GM21717 (cell line): ENCODE data around the gene EPB41L1.

Experiments
- ATAC-seq: cut with Tn5 transposase; IDR thresholded peaks from one replicate; pipeline ENCODE4 v1.9.1; 2021; ENCODE audit warnings: mild to moderate bottlenecking, moderate library complexity; ENCODE audit not compliant: unreplicated experiment

Gene EPB41L1

GRCh38 chr20:36154700-36155628, at the start of gene EPB41L1:
EPB41L1 (plus strand) TSS chr20:36154740; CDS start chr20:36173778, 19,038 bp downstream.
- ATAC-seq, result no peak

- ATAC-seq, result no peak
Measured at GRCh38 chr20:36104856-36105255, 49.7 kb upstream of the EPB41L1 start.

GRCh38 chr20:36105711-36106226, 48.8 kb upstream of the EPB41L1 start:
- ATAC-seq, result no peak

GRCh38 chr20:36106606-36107005, 47.9 kb upstream of the EPB41L1 start:
- no peak for ATAC-seq

GRCh38 chr20:36107881-36108280, 46.7 kb upstream of the EPB41L1 start:
- no peak for ATAC-seq

GRCh38 chr20:36109251-36109947, 45.1 kb upstream of the EPB41L1 start:
- ATAC-seq, result no peak

- no peak for ATAC-seq
Measured at GRCh38 chr20:36110994-36111393, 43.5 kb upstream of the EPB41L1 start.

- ATAC-seq, result no peak
Measured at GRCh38 chr20:36112112-36112511, 42.4 kb upstream of the EPB41L1 start.

GRCh38 chr20:36113036-36113435, 41.5 kb upstream of the EPB41L1 start:
- no peak for ATAC-seq

- no peak for ATAC-seq
Measured at GRCh38 chr20:36113566-36114250, 40.8 kb upstream of the EPB41L1 start.

- no peak for ATAC-seq
Measured at GRCh38 chr20:36114707-36115106, 39.8 kb upstream of the EPB41L1 start.

- no peak for ATAC-seq
Measured at GRCh38 chr20:36115925-36116324, 38.6 kb upstream of the EPB41L1 start.

GRCh38 chr20:36116807-36117441, 37.6 kb upstream of the EPB41L1 start:
- no peak for ATAC-seq

- no peak for ATAC-seq
Measured at GRCh38 chr20:36117638-36118037, 36.9 kb upstream of the EPB41L1 start.

GRCh38 chr20:36118371-36118770, 36.2 kb upstream of the EPB41L1 start:
- ATAC-seq, result no peak

GRCh38 chr20:36119537-36119936, 35.0 kb upstream of the EPB41L1 start:
- no peak for ATAC-seq

GRCh38 chr20:36120241-36120640, 34.3 kb upstream of the EPB41L1 start:
- no peak for ATAC-seq

GRCh38 chr20:36120991-36121390, 33.5 kb upstream of the EPB41L1 start:
- no peak for ATAC-seq

GRCh38 chr20:36121981-36122930, 32.3 kb upstream of the EPB41L1 start:
- no peak for ATAC-seq

- no peak for ATAC-seq
Measured at GRCh38 chr20:36122931-36123288, 31.6 kb upstream of the EPB41L1 start.
